ENCODE measurements around the gene B9D2. TPM values are rescaled to one million over a fixed set of nuclear protein-coding genes. Genes with fewer than 3 reads are reported as not detected.

The B9D2 gene
- total RNA-seq, 1 experiment from 2014 or later: 10.8 TPM

GRCh38 chr19:41311613-41312012, 52.3 kb downstream of the B9D2 start:
- 0 out of 2 replicates have a peak, but pooled peaks cover 4% of the 10 kb centered on the region for H3K36me3 ChIP-seq (ENCODE audit: low read depth)
- ChIA-PET CTCF (no interaction called here), POLR2A (ENCODE audit: unreplicated experiment) (interaction anchor here (0.6 to 0.7 kb wide), 2 partner anchors 10 to 17 kb away, joined by 3 read pairs; no protein-coding TSS in a partner anchor)
- peak overlapping the region; percentile 88; the same call in 1 of the 2 replicates for H3K4me3 ChIP-seq
- H3K4me2 ChIP-seq: peak overlapping the region; percentile 89
- peaks cover 25% of the 10 kb centered on the region for H3K79me2 ChIP-seq (ENCODE audit: low read depth)
- no peaks in the 10 kb centered on the region for H3K27me3 ChIP-seq (ENCODE audit: insufficient read depth, low read depth)
- H3K27ac ChIP-seq: no peak overlapping the region
- peaks cover 38% of the 10 kb centered on the region for H3F3A ChIP-seq (ENCODE audit: insufficient read depth, low read depth)
- H4K20me1 ChIP-seq (ENCODE audit: insufficient read depth): 0 out of 2 replicates have a peak, but pooled peaks cover 7% of the 10 kb centered on the region
- no peaks in the 10 kb centered on the region for H3K9me3 ChIP-seq (ENCODE audit: insufficient read depth, low read depth)
- no peak for TF ChIP-seq CTCF (conservative IDR thresholded peaks at IDR 0.05)
- no peak for TF ChIP-seq EZH2 (IDR thresholded peaks at IDR 0.05; ENCODE audit: low read depth)
- intact Hi-C loops (cut with micrococcal nuclease; ENCODE audit: unreplicated experiment): no loop called here
- H3K9me2 ChIP-seq (ENCODE audit: insufficient read depth): no peaks in the 10 kb centered on the region
- no peak overlapping the region for H2AFZ ChIP-seq
- no peak for DNase-seq
- H3K4me1 ChIP-seq (replicated peaks; ENCODE audit: insufficient read depth): peaks cover 16% of the 10 kb centered on the region
- BruUV-seq (replicated peaks): no TSS peak

- peaks cover 16% of the 10 kb centered on the region for H3K4me1 ChIP-seq (replicated peaks; ENCODE audit: insufficient read depth)
- peaks cover 43% of the 10 kb centered on the region for H3F3A ChIP-seq (ENCODE audit: insufficient read depth, low read depth)
- H3K27ac ChIP-seq: peak overlapping the region; percentile 87
- 0 out of 2 replicates have a peak, but pooled peaks cover 4% of the 10 kb centered on the region for H3K36me3 ChIP-seq (ENCODE audit: low read depth)
- CTCF ChIA-PET: no interaction called here
- no peaks in the 10 kb centered on the region for H3K9me3 ChIP-seq (ENCODE audit: insufficient read depth, low read depth)
- BruUV-seq (replicated peaks): no TSS peak
- H3K9me2 ChIP-seq (ENCODE audit: insufficient read depth): no peaks in the 10 kb centered on the region
- POLR2A ChIA-PET (ENCODE audit: unreplicated experiment): interaction anchor here (0.6 kb wide), 2 partner anchors 10 to 17 kb away, joined by 3 to 4 read pairs; no protein-coding TSS in a partner anchor
- 0 out of 2 replicates have a peak, but pooled peaks cover 7% of the 10 kb centered on the region for H4K20me1 ChIP-seq (ENCODE audit: insufficient read depth)
- no peaks in the 10 kb centered on the region for H3K27me3 ChIP-seq (ENCODE audit: insufficient read depth, low read depth)
- intact Hi-C loops (cut with micrococcal nuclease; ENCODE audit: unreplicated experiment): no loop called here
- no peak overlapping the region for H2AFZ ChIP-seq
- peak overlapping the region; percentile 89 for H3K4me2 ChIP-seq
- DNase-seq: no peak
- no peak for TF ChIP-seq EZH2 (IDR thresholded peaks at IDR 0.05; ENCODE audit: low read depth)
- TF ChIP-seq CTCF (conservative IDR thresholded peaks at IDR 0.05): no peak
- H3K79me2 ChIP-seq (ENCODE audit: low read depth): peaks cover 25% of the 10 kb centered on the region
- H3K4me3 ChIP-seq: peak overlapping the region; percentile 88
Observed at GRCh38 chr19:41311072-41311471, 52.9 kb downstream of the B9D2 start.

- CTCF ChIA-PET: no interaction called here
- TF ChIP-seq EZH2 (IDR thresholded peaks at IDR 0.05; ENCODE audit: low read depth) (no peak), CTCF (conservative IDR thresholded peaks at IDR 0.05) (no peak)
- BruUV-seq (replicated peaks): TSS peak; percentile 34
- Histone ChIP-seq H3K4me3 (peak within 1 kb of the TSS; percentile 88), H4K20me1 (ENCODE audit: insufficient read depth) (0 out of 2 replicates have a peak, but pooled peaks cover 7% of the 10 kb centered on the region), H3F3A (ENCODE audit: insufficient read depth, low read depth) (peaks cover 47% of the 10 kb centered on the region), H2AFZ (peak within 1 kb of the TSS; percentile 90), H3K4me1 (replicated peaks; ENCODE audit: insufficient read depth) (peaks cover 16% of the 10 kb centered on the region), H3K36me3 (ENCODE audit: low read depth) (0 out of 2 replicates have a peak, but pooled peaks cover 4% of the 10 kb centered on the region), H3K27me3 (ENCODE audit: insufficient read depth, low read depth) (no peaks in the 10 kb centered on the region), H3K4me2 (peak within 1 kb of the TSS; percentile 89), H3K27ac (peak within 1 kb of the TSS; percentile 87), H3K9me2 (ENCODE audit: insufficient read depth) (no peaks in the 10 kb centered on the region), H3K9me3 (ENCODE audit: insufficient read depth, low read depth) (no peaks in the 10 kb centered on the region), H3K79me2 (ENCODE audit: low read depth) (peaks cover 25% of the 10 kb centered on the region)
- peak; percentile 67 to 84 for DNase-seq
- POLR2A ChIA-PET (ENCODE audit: unreplicated experiment): interaction anchor here (0.6 to 0.7 kb wide), 2 partner anchors 15 to 16 kb away, joined by 4 to 23 read pairs; no protein-coding TSS in a partner anchor
- intact Hi-C loops (cut with micrococcal nuclease; ENCODE audit: unreplicated experiment): loop anchor here (1.0 kb wide), 1 partner anchor 42 kb away; no protein-coding TSS in a partner anchor
Observed at GRCh38 chr19:41310033-41310831, 53.7 kb downstream of the B9D2 start, which contains the start of gene CCDC97. Gene CCDC97, plus strand, starts transcription at chr19:41310172. Its CDS starts 139 bp downstream, at chr19:41310311.
